ENCODE data around the gene C1orf198.

DNA sequence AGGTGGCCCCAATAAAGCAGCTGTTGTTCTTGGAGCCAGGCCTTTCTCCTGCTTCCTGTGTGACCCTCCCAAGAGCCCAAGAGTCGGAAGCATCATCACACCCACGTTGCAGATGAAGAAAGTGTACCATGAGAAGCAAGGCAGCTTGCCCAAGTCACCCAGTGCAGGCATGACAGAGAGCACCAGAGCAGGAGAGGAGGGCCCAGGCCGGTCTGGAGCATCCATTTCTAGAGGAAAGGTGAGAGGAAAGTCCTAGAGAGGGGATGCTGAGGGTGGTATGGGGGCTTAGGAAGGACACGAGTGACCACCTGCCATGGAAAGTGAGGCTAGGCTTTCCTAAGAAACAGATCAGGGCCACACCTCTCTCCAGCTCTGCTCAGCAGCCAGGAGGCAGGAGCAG lies 47.0 kb downstream of the C1orf198 start:
- TF ChIP-seq CTCF (IDR thresholded peaks at IDR 0.05) (no peak), POLR2A (IDR thresholded peaks at IDR 0.05) (no peak), POLR2AphosphoS5 (IDR thresholded peaks at IDR 0.05; ENCODE audit: insufficient read depth in 1 of 2, low read depth in 1 of 2) (no peak)

Data from vagina (tissue), 2 donors.